IPS-18c (cell line): ENCODE measurements around the gene LOXHD1.

Experiments
- H3K4me3 ChIP-seq: 2 replicates; pipeline ENCODE4 v1.7.0; 2013; ENCODE audit warnings: low read depth, mild to moderate bottlenecking, low read length, moderate library complexity; ENCODE audit not compliant: insufficient read depth
- H3K9me3 ChIP-seq: one replicate; pipeline ENCODE4 v1.6.1; 2013; ENCODE audit warnings: mild to moderate bottlenecking, low read length, moderate library complexity; ENCODE audit not compliant: control insufficient read depth, insufficient read depth

Gene LOXHD1

DNA sequence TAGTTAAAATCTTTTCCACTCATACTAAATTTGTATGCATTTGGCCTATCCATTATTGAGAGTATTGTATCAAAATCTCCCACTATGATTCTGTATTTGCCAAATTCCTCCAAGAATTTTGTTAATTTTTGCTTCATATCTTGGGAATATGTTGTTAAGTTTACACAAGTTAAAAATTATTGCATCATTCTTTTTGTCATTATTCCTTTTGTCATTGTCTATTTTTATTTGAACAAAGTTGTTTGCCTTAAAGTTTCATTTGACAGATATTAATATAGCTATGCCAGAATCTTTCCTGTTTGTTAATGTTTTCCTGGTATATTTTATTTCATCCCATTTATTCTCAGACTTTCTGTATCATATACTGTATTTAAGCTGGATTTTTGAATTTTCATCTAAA is 41.3 kb downstream of the LOXHD1 start:
- Histone ChIP-seq H3K4me3 (no peak overlapping the region), H3K9me3 (no peaks in the 10 kb centered on the region)

GRCh38 chr18:46609048-46609447 is 48.0 kb downstream of the LOXHD1 start:
- Histone ChIP-seq H3K4me3 (no peak overlapping the region), H3K9me3 (no peaks in the 10 kb centered on the region)

GRCh38 chr18:46607926-46608325 is 49.1 kb downstream of the LOXHD1 start:
- Histone ChIP-seq H3K9me3 (no peaks in the 10 kb centered on the region), H3K4me3 (no peak overlapping the region)

DNA sequence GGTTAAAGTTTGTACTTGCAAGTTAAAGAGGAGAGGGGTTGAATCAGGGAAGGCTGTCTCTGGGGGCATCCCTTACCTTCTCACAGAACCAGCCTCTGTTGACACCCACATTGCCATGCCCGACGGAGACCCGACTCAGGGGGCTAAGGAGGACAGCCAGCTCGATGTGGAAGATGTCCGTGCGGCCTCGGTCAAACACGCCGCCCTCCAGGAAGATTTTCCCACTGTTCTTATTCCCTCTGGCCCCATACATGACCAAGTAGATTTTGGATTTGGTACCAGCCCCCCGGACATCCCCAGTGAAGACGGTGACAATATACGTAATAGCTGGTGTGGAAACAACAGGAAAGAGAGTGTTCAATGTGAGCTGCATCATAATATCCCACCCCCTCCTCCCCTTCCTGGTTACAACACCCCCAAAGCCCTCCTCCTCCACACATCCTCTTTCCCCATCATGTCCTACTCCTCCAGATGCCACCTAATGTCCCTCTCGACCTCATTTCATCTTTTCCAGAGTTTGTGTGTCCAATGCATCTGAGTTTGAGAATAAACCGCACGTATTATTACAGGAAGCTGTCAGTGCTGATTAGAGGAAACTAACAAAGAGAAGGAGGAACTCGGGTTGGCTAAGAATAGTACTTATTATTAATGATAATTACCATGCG is 55.7 kb downstream of the LOXHD1 start:
- Histone ChIP-seq H3K4me3 (no peak overlapping the region), H3K9me3 (no peaks in the 10 kb centered on the region)

DNA sequence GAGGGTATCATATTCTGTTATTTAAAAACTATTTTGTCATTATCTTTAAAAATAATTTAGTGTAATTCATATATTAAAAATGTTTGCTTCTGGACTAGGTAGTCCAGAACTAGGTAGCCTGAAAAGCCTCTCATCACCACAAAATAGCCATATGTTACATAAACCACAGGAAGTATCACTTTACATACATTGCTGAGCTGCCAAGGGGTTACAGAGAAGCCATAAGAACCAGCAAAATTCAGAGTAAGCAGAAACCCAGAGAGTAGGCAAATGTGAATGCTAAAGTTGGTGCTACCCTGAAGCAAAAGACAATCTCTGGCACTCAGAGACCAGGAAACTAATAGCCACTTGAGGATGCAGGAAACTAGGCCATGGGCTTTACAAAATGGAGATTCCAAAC is 60.9 kb downstream of the LOXHD1 start:
- Histone ChIP-seq H3K9me3 (no peaks in the 10 kb centered on the region), H3K4me3 (no peak overlapping the region)

- Histone ChIP-seq H3K4me3 (no peak overlapping the region), H3K9me3 (no peaks in the 10 kb centered on the region)
These were observed 65.1 kb downstream of the LOXHD1 start for GRCh38 chr18:46591783-46592391.

GRCh38 chr18:46590103-46590502 is 66.9 kb downstream of the LOXHD1 start:
- no peaks in the 10 kb centered on the region for H3K9me3 ChIP-seq
- no peak overlapping the region for H3K4me3 ChIP-seq

DNA sequence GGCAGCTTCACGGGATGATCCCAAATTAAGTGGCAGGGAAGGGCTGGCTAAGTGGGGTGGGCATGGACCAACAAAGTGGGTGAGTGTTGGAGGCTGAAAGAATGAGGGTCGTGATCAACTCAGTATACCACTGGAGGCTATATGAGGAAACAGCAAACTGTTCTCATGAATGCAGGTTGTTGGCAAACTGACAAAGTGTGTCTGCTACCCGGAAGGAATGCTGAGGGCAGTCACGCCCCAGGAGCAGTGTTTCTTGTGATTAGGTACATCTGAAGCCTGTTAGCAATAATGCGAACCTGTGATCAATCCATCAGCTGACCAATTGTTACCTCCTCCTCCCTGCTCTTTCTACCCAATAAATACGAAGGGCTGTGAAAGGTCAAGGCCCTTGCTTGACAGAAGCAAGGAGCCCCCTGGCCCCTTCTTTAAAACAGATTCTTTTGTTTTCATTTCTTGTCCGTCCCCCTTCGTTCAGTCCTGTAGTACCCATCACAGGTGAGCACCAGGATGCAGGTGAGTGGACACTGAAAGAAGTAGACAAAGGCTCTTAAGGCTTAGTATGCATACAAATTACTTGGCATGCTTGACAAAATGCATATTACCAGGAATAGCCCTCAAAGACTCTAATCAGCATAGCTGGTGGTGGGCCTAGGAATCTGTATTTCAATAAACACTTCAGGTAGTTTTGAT is 67.9 kb downstream of the LOXHD1 start:
- no peak overlapping the region for H3K4me3 ChIP-seq
- H3K9me3 ChIP-seq: no peaks in the 10 kb centered on the region

- Histone ChIP-seq H3K9me3 (no peaks in the 10 kb centered on the region), H3K4me3 (no peak overlapping the region)
These were observed 69.4 kb downstream of the LOXHD1 start for GRCh38 chr18:46587600-46587999.

DNA sequence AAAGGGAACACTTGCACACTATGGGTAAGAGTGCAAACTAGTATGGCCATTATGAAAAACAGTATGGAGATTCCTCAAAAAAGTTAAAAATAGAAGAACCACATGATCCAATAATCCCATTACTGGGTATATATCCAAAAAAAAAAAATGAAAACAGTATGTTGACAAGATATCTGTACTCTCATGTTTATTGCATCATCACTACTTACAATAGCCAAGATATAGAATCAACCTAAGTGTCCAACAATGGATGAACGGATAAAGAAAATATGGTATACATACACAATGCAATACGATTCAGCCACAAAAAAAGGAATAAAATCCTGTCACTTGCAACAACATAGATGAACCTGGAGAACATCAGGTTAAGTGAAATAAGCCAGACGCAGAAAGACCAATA is 73.3 kb downstream of the LOXHD1 start:
- H3K4me3 ChIP-seq: no peak overlapping the region
- no peaks in the 10 kb centered on the region for H3K9me3 ChIP-seq

DNA sequence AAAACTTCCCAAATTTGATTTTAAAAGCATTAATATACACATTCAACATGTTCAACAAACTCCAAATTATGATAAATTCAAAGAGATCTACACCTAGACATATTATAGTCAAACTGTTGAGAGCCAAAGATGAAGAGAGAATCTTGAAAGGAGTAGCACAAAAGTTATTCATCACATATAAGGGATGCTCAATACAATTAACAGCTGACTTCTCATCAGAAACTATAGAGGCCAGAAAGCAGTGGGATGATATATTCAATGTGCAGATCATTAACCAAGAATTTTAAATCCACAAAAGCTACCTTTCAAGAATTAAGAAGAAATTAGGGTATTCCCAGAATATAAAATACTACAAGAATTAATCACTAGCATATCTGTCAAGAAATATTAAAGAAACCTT is 75.4 kb downstream of the LOXHD1 start:
- no peak overlapping the region for H3K4me3 ChIP-seq

GRCh38 chr18:46578987-46579386 is 78.0 kb downstream of the LOXHD1 start:
- Histone ChIP-seq H3K4me3 (no peak overlapping the region), H3K9me3 (no peaks in the 10 kb centered on the region)

More for the DNA sequence above, 75.4 kb downstream of the LOXHD1 start:
- H3K9me3 ChIP-seq: no peaks in the 10 kb centered on the region

DNA sequence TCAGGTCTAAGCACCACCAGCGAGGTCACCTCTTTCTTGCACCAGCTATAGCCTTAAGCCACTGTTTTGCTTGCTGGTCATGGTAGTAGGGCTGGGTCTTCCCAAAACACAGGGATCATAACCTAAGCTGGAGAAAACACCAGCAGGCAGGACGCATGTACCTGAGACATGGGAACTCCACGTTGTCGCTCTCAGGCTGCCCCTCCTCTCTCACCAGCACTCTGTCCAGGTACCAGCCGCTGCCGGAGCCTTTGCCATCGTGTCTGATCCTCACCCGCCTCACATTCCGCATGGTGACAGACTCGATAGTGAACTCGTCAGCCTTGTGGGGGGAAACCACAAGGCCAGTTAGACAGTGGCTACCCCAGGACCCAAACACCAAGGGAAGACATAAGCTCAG is 79.5 kb downstream of the LOXHD1 start:
- no peak overlapping the region for H3K4me3 ChIP-seq

GRCh38 chr18:46575851-46576250 is 81.2 kb downstream of the LOXHD1 start:
- H3K9me3 ChIP-seq: no peaks in the 10 kb centered on the region
- no peak overlapping the region for H3K4me3 ChIP-seq

More for the DNA sequence above, 79.5 kb downstream of the LOXHD1 start:
- no peaks in the 10 kb centered on the region for H3K9me3 ChIP-seq

DNA sequence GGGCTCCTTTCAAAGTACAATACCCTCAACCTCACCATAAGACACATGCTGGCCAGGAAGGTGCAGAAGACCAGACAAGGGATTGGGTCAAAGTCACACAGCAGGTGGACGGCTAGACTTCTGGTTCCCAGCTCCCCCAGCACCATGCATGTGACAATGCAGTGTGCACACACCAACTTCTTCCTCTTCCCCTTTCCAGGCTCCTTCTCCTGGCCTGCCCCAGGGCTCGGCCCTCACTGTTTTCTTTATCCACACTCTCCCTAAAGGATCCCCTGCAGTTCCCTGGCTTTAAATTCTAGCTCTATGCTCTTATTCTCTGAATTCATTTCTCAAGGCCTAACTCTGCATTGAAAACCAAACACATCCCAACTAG is 82.3 kb downstream of the LOXHD1 start:
- Histone ChIP-seq H3K4me3 (no peak overlapping the region), H3K9me3 (no peaks in the 10 kb centered on the region)

DNA sequence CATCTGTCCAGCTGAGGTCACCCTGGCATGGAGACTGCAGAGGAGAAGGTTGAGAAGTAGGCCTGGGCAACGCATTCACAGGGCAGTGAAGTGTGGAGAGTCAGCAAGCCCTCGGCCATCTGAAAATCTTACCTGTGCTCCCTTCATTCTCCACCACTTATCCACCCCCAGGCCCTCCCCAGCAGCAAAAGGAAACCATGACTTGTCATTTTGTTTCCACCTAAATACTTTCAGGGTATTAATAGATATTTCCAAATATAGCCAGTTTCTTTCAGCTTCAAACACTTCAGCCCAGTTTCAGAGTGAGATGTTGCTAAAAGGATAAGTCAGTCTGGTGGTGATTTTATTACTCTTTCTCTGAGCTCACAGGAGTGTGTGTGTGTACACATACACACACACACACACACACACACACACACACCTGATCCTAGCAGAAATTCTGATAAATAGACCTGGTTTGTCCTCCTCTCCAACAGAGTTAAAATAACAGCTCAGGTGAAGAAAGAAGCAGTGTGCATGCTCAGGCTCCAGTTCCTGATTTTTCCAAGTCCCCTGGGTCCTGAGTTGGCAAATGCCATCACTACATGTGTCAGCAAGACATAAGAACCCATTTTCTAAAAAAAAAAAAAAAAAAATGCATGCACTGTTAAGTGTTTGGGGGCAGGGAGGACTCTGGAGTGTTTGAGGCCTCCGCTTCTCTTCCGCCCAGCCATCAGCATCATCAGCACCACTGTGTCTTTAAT is 82.8 kb downstream of the LOXHD1 start:
- Histone ChIP-seq H3K9me3 (no peaks in the 10 kb centered on the region), H3K4me3 (no peak overlapping the region)

- no peaks in the 10 kb centered on the region for H3K9me3 ChIP-seq
- no peak overlapping the region for H3K4me3 ChIP-seq
These were observed 83.9 kb downstream of the LOXHD1 start for GRCh38 chr18:46573156-46573555.

GRCh38 chr18:46571756-46572155 is 85.3 kb downstream of the LOXHD1 start:
- no peaks in the 10 kb centered on the region for H3K9me3 ChIP-seq
- H3K4me3 ChIP-seq: no peak overlapping the region
